GM18511 (cell line): ENCODE data around the gene PRKCA.

ENCODE experiments used
- ATAC-seq: cut with Tn5 transposase; IDR thresholded peaks from one replicate; pipeline ENCODE4 v1.9.1; 2021; ENCODE audit warnings: mild to moderate bottlenecking, moderate library complexity; ENCODE audit not compliant: unreplicated experiment

The PRKCA gene

DNA sequence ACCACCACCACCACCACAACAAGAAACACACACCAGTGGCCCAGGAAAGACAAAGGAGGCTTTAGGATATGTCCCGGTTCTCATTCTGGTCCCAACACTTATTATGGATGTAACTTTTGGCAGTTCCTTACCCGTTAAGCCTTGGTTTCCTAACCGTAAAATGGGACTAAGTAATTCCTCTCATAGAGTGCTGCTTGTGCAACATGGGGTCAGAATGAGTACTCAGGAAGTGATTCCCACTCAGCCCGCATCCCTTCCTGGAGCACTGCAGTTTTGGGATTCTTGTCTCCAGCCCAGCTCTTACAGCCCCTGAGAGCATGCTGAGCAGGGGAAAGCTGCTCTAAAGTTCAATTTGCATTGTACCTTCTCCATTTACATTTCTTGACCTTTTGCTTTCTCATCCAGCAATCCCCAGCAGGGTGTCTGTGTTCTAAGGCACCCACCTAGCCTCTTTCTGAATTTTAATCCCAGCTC is 262.6 kb downstream of the PRKCA start:
- no peak for ATAC-seq

DNA sequence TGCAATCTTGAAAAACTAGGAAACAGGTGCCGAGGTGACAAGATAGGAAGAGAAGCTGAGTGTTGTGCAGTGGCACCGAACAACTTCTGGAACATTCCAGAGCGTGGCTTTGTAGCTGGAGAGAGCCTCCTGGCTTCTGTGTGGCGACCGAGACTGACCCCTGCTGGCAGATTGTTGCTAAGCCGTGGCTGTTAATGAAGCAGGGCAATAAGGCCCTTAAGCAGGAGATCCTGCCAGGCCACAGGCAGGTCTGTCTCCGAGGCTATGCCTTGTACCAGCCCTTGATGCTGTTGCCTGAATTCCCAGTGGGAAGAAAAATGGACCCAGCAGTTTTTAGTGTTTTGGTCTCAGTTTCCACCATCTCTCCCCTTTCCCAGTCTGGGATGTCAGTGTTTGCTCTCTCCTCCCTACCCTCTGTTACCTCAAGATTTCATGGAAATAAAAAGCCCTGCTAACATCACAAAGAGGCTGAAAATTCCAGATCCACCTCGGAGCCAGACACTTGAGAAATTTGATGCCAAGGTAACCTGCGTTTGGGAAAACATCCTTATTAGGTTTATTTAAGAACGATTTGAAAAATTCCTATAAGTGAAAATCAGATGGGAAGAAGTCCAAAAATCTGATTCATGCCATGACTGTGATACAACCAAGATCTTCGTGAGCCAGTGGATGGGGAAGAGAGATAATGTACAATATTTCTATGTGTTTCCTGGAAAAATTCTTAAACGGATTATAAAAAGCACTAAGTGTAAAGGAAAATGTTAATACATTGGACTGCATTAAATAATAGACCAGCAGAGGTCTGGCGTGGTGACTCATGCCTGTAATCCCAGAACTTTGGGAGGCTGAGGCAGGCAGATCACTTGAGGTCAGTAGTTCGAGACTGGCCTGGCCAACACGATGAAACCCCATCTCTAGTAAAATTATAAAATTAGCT is 265.1 kb downstream of the PRKCA start:
- peak; percentile 84 for ATAC-seq

DNA sequence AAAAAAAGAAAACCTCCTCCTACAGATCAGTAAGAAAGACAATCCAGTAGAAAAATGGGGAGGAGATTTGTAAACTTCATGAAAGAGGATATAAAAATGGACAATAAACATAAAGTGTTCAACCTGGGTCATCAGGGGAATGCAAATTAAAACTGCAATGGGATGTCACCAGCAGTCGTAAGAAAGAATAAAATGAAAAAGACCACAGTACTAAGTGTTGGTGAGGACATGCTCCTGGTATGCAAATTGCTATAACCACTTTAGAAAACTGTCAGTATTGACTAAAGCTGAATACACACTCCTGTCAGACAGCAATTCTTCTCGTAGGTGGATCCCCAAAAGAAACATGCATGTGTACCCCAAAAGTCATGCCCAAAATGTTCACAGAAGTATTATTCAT is 267.2 kb downstream of the PRKCA start:
- ATAC-seq: no peak

DNA sequence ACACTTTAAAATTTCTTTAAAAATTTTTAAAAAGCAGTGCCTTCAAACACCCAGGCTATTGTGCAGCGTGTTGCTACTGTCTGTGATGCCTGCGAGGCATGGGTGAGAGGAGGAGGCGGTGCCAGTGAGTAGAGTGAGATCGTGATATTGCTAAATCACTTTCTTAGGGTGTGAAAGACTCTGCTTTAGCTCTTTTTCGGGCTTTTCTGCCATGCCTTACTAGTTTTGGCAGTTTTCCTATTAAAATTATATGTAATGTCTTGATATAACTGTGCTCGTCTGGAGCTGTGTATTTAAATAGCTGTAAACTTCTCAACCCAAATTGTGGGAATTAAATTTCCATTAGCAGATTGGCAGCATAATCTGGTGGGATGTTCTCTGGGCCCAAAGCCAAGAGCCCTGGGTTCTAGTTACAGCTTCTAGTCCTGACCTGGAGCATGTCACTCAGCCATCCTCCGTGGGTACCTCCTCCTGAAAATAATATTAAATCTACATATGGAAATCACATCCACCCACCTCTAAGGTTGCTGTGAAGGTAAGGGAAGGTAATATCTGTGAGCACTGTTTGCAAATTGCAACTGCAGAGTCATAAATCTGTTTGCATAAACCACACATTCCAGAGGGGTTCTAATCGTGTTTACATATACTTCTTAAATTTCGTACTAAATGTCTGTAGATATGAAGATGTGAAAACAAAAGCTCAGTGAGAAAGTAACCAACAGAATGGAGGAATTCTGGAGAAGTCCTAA is 268.2 kb downstream of the PRKCA start:
- ATAC-seq: no peak

DNA sequence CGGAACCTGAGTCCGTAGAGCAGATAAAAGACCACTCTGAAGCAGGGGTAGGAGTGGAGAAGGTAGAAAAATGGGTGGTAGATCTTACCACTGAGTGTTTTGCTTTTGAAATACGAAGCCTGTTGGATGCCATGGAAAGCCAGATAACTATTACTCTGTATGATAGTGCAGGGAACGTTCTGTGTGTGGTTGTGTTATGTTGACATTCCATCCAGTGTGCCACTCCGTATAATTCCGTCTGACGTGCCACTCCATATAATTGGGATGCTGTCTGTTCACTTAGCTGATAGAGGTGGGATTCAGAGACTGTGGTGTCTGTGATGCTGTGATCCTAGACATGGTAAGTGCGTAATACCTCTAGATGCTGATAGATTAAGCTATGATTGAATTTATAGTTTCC is 269.3 kb downstream of the PRKCA start:
- no peak for ATAC-seq

DNA sequence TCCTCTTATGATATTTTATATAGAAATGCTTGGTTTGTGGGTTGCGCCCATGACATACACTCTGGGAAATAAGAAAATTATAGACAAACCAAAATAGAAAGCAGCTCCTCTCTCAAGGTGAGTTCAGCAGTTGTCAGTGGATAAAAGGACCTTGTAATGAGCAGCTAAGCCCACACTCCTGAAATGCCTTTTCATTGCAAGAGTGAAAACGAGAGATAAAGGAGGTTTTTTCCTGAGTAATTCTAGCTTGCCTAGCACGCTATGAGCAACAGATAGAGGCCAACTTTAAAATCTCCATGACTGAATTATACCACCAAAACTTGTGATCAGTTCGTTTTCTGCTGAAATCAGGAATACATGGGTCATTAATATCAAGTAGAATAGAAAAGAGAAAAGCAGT is 270.7 kb downstream of the PRKCA start:
- ATAC-seq: no peak

DNA sequence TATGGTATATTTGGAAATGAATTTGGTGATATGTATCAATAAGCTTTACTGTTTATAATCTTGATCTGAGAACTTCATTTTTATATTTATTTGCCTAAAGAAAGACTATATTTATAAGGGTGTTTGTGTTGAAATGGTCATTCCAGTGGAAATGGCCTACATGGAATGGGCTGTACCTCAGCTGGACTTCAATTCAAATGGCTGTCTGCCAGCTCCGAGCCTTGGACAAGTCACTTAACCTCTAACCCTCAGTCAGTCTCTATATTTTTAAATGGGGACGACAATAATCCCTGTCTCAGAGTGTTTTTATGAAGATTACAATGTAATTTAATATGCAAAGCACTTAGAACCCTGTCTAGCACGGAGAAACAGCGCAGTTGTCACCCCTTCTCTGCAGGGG is 271.7 kb downstream of the PRKCA start:
- no peak for ATAC-seq

DNA sequence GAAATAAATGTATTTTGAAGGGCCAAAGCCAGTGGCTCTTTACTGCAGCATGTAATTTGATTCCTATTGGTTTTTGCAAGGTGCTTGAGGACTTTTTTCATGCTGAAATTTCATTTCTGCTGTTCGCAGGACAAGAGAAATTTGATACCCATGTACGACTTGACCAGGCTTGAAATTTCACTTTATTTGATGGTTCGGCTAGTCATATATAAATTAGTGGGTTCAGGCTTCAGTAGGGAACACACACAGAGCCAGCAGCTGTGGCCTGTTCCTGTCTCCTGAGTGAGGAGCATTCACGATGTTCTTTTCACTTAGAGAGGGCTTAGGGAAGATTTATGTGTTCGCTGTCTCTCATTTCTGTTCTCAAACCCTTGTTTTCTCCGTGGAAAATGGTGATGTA is 274.1 kb downstream of the PRKCA start:
- ATAC-seq: no peak

DNA sequence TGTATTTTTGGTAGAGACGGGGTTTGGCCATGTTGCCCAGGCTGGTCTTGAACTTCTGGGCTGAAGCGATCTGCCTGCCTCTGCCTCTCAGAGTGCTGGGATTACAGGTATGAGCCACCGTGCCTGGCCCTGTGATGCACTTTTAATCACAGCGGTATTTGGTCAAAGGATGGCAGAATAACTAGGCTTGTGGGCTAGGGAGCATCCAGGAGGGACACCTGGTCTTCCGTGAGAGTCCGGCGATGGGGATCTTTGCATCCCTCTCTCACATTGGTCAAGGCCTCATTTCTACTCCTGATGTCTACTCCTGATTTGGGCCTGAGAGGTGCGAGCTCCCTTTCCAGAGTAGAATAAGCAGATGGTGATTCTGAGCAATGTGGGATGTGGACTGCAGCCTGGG is 274.6 kb downstream of the PRKCA start:
- no peak for ATAC-seq

DNA sequence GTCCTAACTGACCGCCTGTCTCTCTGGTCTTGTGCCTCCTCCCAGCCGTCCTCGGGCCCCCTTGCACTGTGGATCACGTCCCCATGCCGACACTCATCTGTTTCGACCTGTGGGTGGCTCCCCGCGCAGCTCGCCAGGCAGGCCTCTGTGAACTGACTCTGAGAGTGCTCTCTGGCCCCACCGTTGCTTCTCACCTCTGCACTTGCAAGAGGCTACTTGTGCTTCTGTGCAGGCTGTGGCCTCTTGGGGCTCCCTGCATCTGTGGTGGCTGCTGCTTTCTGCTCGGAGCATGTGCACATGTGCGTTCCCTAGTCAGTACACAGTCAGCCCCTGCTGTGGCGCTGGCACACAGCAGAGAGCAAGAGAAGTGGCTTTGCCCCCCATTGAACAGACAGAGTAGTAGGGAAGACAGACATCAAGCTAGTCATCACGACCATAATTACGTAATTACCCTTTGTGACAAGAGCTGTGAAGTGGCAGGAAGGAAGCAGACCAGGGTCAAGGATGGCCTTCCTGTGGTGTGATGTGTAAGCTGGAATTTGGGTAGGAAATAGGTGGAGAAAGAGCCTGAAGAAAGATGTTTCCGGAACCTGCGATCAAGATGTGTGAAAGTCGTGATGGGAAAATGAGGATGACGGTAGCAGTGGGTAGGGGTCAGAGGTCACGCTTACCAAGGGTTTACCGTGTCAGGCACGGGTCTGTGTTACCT is 276.5 kb downstream of the PRKCA start:
- ATAC-seq: no peak

DNA sequence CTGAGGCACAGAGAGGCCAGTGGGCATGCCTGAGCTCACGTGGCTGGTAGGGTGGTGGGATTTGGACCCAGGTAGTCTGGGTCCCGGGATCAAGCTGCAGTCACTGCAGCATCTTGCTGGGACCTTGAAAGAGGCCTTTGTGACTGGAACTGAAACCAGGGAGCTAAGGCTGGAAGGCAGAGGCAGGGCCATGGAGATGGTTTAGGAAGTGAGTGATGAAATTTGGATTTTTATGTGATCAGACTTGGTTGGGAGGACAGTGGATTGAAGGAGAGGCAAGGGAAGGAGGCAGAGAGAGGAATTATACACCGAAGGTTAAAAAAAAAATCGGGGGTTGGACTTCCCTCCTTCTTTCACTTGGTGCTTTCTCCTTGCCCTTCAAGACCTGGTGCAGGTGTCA is 277.1 kb downstream of the PRKCA start:
- no peak for ATAC-seq

DNA sequence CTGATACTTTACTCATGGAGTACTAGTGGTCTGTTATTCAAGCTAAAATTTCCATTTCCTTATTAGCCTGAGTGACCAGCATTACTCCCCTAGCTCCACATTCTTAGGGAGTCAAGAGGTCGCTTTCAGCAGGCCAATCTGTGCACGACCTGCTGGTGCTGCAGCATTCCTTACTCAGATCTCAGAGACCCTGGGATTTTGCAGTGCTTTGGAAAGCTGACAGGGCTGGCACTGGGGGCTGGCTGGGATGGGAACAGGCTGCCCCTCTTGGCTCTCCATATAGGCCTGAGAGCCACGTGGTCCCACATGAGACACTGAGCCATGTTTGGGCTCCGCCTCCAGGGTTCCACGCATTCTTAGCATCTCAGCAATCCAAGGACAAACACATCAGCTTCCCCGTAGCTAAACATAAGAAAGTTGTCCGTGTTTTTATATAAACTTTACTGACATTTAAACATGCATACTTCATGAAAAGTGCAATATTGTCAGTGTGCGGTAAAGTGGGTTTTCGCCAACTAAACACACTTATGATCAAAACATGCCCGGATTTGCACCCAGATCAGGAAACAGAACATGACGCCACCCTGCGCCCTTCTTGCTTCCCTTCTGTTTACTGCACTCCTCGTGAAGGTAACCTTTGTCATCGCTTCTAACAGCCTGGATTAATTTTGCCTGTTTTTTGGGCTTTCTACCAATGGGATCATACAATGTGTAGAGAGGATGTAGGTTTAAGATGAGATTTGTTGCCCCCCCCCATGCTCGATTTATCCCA is 278.0 kb downstream of the PRKCA start:
- ATAC-seq: no peak

DNA sequence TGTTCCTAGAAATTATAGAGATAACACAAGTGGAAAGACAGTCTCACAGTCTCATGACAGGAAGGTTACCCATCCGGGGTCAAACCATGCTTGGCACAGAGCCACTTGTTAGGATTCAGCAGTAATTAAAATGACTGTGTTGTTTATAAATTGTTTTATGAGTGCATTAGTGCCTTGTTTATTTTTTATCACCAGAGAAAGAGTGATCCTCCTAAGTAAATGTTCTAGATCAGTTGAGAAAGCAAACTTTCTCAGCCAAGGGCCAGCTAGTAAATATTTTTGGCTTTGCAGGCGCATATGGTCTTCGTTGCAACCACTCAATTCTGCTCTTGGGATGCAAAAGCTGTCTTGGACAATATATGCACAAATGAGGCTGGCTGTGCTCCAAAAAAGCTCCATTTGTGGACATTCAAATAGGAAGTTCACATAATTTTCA is 278.6 kb downstream of the PRKCA start:
- ATAC-seq: no peak

DNA sequence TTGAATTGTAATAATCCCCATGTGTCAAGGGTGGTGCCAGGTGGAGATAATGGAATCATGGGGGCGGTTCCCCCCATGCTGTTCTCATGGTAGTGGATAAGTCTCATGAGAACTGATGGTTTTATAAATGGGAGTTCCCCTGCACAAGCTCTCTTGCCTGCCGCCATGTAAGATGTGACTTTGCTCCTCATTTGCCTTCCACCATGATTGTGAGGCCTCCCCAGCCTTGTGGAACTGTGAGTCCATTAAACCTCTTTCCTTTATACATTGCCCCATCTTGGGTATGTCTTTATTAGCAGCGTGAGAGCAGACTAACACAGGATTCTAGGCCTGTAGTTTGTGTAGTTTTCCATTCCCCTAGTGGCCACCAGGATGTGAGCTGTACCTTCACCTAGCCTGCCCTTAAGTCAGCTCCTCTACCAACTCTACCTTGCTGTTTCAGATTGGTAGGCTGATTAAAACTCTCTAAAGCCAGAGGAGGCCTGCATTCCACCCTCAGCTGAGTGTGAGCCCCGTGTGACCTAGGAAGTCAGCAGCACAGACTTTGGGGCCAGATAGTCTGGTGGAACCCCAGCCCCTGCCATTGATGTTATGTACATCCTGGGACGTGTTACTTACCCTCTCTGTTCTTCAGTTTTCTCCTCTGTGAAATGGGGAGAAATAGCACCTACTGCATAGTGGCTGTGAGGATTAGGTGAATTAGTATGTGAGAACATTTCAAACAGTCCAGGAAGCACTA is 280.1 kb downstream of the PRKCA start:
- no peak for ATAC-seq

DNA sequence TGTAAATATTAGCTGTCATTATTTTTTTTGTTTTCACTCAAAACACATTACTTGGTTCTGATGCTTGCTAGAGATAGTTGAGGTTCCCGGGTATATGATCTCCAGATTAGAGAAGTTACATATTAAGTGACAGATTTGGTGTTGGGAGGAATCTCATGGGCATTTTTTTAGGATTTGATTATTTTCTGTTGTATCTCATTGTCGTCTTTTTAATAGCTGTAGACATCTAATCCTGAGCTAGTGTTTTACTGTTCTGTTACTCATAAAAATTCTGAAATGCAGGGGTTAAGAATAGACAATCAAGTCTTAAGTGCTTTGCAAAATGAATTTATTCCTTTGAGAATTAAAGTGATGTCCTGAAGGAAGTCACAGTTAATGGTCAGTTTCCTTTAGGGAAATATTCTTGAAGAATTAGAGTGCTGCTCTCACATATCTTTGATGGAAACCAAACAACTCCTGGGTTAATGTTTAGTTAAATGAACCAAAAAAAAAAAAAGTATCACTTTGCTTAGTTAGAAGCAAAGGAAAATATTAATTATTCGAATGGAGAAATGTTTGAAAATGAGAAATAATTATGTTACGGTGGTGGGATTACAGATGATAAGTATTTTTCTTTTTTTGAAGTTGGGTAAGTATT is 280.8 kb downstream of the PRKCA start:
- ATAC-seq: no peak

DNA sequence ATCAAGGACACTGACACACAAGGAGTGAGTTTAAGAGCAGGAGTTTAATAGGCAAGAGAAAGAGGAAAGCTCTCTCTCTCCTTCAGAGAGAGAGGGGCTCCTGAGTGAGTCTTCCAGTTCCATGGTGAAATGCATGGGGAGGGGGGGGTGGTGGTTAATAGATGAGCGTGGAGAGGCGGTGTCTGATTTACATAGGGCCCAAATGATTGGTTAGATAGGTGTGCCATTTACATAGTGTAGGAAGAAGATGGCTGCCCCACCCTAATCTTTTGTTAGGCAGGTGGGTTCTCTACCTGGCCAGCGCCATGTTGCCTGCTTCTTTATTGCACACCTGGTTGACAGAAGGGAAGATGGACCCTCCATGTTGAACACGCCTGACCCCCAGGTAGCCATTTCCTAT is 282.5 kb downstream of the PRKCA start:
- no peak for ATAC-seq

DNA sequence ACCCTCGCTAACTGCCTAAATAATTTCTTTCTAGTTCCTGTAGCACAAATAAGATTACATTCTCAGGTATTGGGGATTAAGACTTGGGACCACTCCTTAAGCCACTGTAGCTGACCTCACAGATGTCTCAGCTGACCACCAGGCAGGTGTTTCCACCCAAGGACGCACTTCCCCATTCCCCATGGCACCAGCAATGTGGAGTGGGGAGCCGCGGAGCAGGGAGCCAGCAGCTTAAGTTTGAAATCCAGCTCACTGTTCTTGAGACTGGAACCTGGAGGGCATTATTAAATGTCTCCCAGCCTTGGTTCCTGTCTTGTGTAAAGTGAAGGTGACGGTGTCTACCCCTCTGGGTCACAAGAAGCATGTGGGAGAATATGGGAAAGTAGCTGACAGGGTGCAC is 283.1 kb downstream of the PRKCA start:
- no peak for ATAC-seq

DNA sequence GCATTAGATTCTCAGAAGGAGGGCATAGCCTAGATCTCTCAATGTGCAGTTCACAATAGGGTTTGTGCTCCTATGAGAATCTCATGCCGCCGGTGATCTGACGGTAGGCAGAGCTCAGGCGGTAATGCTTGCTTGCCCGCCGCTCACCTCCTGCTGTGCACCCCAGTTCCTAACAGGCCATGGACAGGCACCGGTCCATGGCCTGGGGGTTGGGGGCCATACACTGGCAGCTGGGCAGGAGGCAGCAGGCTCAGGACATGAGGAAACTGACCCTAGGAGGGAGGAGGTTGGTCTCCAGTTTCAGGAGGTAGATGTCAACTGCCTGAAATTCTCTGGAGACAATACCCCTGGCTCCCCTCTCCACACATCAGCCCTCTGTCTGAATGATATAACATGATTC is 287.5 kb downstream of the PRKCA start:
- ATAC-seq: no peak

DNA sequence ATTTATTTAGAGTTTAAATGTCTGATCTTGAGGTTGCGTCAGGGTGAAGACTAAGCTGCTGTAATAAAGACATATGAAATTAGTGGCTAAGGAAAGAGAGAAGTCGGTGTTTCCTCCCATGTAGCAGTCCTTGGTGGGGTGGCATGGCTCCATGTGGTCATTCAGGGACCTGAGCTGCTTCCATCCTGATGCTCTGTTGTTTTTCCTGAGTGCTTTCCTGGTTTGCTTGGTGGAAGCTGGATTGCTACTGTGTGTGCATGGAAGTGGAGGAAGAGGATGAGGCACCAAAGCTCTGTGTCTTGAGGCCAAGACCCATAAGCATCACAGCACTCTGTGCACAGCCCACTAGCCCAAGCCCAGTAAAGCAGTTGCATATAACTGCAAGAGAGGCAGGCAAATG is 290.7 kb downstream of the PRKCA start:
- ATAC-seq: no peak

DNA sequence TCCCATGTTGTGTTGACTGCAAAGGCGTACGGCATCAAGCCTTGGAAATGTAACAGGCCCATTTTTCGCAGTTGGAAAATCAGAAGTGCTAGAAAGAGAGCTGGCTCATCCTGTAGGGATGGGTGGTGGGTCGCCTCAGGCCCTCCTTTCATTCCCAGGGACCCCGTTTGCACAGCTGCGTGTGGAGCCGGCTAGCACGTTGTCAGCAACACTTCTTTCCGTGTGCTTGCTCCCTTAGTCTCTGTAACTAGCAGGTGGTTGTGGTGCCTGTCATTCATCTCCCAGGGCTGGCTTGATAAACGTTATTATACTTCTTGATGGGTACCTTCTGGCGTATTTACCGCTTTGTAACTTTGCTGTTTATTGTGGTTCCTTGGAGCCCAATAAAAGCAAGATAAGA is 293.5 kb downstream of the PRKCA start:
- ATAC-seq: no peak
